GM18517 (cell line): ENCODE results near the gene MRPL39.

Source experiments
- ATAC-seq: cut with Tn5 transposase; IDR thresholded peaks from one replicate; pipeline ENCODE4 v1.9.1; 2021; ENCODE audit warnings: mild to moderate bottlenecking, moderate library complexity; ENCODE audit not compliant: unreplicated experiment

Gene MRPL39

DNA sequence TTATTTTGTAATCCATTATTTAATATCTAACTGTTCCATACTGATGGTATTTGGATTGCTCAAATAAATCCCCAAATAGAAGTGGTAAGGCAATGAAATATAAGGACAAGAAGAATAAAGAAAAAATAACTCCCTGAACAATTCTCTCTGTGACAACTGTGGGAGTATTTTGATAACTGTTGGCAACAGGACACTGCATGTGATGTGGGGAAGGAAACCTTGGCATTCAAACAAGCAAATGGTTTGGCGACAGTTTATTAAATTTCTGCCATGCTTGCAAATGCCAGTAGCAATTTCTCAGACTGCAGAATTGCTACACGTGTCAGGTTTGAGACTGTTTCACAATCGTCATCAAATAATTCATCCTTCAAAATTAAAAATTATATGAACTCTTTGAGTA, 8.6 kb upstream of the MRPL39 start:
- no peak for ATAC-seq

DNA sequence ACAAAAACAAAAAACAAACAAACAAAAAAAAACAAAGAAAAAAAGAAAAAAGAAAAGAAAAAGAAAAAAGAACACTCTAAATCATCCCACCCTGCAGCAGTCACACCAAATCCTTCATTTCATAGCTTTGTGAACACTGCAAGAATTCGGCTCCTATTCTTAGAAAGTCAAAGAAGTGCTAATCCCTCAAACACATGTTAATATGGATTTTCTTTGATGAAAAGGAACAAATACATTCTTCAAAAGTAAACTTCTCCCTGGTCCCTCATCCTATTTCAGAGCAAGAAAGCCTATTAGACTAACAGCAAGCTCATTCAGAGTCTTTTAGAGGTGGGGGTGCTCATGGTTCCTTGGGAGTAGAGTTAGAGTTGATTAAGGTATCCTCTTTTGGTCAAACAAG, 7.2 kb upstream of the MRPL39 start:
- ATAC-seq = no peak

DNA sequence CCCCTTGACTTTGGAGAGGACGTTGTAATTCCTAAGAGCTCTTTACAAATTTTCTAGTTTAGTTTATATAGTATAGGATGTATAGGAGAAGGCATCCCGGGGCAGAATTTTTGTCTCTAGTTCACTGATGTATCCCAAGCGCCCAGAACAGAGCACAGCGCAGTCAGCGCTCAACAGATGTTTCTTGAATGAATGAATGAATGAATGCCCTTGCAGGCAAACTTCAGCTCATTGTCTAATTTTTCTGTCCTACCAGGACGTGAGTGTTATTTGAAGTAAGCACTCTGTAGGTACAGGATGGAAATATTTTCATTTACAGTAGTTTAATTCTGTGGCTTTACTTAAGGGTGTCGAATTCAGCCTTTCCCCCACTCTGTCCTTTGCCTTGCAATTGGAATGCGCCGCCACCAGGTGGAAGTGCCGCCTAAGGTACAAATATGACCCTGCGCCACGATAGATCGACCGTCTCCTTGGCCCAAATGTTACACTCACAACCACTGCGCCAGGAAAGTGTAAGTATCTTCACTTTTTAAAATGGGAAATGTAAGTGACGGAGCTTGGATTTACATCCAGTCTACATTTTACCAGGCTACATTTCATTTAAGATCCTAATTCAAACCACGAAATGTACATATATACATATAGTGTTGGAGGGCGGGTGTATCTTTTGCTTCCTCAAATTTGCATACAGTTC, 910 bp upstream of the MRPL39 start:
- peak; percentile 89 for ATAC-seq

DNA sequence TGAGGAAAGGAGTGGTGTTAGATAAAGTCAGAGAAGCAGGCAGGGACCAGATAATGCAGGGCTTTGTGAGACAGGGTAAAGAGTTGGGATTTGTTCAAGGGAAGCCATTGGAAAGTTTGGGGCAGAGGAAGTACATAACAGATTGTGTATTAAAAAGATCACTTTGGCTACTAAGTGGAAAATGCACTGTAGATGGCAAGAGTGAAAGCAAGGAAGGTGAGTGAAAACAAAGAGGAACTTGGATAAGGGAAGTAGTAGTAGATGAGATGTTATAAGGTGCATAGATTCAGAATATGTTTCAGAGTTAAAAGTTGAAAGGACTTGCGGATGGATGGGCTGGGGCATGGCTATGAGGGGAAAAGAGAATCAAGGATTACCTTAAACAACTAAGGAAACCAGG, 17.4 kb downstream of the MRPL39 start:
- no peak for ATAC-seq

DNA sequence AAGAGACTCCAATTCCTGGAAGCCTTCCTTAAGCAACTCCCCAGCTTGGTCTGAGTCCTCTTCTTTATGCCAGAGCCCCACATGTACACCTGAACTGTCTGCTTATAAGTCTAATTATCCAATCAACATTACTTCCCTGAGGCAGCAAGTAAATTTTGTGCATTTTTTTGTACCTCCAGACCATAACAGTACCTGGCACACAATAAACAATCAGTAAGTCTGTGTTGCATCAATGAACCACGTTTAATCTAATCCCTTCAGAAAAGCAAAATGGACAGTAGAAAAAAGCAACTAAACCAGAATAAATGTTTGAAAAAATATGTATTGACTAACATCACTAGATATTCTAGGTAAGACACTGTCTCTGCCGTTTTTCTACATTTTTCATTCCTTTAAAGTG, 20.5 kb downstream of the MRPL39 start:
- no peak for ATAC-seq

DNA sequence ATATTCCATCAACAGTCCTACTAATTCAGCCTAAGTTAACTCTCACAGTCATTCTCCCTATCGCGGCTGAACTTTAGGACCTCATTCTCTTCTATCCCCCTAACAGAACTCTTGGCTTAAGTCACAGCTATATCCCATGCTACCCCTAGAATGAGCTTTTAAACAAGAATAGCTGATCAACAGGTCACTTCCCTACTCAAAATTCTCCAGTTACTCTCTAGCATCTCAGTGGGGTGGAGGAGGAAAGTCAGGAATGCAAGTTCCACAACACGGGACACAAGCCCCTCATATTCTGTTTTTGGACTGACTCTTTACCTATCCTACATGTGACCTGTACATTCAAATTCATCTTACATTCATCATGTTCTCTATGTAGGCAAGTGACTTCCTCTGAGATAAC, 21.0 kb downstream of the MRPL39 start:
- ATAC-seq = no peak

DNA sequence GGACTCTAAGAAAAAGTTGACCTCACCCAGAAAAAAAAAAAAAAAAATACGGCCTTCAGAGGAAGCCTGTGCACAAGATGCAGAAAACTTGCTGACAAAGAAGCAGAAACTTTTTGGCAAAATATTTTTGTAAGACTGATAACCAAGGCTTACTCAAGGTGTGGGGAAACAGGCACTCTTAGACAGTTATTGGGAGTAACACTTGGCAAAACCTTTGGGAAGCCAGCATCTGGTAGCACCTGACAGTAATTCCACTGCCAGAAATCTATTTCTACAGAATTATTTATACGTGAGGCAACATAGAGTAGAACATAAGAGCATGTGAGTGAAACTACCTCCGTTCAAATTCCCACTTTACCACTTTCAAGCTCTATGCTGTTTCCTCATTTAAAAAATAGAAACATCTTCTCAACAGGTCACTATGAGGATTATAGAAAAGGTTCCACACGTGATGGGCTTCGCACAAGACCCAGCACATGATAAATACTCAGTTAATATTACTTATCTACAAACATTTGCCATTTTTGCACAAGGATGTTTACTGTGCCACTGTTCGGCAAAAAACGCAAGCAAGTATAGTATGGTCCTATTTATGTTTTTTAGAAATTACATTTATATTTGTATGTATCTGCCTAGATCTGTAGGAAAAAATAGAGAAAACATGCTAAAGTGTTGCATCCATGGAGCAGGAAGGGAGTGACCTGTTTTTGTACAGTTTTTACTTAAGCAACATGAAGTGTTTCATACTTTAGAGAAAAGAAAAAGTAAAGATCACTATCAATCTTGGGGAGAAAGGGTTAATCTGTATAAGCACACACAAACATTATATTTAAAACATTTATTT, 22.2 kb downstream of the MRPL39 start:
- no peak for ATAC-seq

DNA sequence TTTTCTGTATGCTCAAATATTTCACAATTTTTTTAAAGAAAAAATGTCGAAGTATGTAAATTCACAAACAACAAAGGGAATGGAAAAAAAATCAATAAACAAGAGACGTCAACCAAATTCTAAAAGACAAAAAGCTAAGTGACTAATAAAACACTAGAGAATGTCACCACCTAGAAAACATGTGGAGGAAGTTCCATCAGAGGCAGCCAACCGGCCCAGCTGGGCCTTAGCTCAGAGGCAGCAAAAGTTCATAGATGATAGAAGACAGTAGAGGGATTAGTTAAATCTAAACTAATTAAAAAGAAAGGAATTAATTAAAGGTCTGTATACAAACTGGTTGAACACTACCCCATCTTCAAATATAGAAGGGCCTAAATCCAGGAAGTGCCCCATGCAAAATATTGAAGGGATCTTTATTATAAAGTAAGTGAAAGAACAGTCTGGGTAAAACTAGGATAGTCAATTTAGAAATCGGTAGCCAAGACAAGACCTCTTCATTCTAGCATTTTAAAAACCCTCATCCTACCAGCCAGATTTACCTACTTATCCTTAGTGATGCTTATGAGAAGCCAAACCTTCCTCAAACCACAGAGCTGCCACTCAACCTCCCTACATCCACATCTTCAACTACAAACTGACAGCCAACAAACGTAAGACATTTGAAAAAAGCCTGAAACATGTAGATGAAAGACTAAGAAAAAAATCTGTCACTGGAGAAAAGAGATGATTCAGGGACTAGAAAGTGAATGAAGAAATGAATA, 23.7 kb downstream of the MRPL39 start:
- no peak for ATAC-seq

DNA sequence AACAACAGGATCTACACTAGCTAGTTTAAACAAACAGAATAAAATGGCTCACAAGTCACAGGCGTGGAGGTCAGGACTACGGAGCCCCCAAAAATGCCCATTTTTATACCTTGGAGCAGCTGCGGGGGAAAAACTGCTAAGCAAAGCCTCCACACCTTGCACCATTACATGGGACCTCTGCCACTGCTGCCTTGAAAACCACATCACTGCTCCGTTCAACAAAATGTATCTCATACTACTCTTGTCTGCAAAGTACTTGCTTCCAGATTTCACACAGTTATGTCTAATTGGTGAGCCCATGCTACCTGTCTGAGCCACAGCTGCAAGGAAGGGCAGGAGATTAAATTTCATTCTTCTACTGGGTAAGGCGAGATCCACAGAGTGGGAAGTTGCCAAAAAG, 24.4 kb downstream of the MRPL39 start:
- no peak for ATAC-seq

DNA sequence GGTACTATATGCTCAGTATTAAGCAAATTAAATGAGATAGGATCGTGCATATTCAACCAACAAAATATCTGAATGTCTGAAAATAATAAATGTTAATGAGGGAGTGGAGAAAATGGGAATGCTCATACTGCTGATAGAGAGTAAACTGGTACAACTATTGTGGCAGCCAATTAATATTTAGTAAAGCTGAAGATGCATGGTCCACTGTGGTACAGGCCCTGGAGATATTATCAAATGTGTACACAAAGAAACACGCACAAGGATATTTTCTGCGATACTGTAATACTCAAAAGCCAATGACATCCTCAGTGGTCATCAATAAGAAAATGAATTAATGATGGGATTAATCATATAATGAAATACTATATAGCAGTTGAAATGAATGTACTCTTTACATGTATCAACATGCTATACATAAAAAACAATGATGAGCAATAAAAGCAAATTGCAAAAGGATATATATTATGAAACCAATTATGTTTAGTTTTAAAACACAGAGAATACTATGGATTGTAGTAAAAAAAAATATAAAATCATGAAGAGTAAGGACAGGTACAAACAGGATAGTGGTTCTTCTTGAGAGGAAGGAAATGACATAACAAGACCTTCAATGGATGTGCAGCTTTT, 25.0 kb downstream of the MRPL39 start:
- no peak for ATAC-seq

DNA sequence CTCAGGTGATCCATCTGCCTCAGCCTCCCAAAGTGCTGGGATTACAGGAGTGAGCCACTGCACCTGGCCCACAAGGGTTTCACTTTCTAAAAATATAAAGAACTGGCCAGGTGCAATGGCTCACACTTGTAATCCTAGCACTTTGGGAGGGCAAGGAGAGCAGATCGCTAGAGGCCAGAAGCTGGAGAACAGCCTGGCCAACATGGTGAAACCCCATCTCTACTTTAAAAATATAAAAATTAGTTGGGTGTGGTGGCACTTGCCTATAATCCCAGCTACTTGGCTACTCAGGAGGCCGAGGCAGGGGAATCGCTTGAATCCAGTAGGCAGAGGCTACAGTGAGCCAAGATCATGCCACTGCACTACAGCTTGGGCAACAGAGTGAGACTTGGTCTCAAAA, 25.7 kb downstream of the MRPL39 start:
- ATAC-seq = no peak

DNA sequence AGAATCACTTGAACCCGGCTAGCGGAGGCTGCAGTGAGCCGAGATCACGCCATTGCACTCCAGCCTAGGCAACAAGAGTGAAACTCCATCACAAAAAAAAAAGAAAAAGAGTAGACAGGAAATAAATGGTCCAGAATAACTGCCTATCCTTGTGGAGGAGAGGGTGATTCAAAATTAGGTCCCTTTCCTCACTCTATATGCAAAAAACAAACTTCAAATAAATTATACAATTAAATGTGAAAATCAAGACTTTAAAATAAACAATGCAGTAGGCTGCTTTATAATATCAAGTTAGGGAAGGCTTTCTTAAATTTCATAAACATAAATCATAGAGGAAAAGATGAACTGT, 26.4 kb downstream of the MRPL39 start:
- ATAC-seq = no peak

DNA sequence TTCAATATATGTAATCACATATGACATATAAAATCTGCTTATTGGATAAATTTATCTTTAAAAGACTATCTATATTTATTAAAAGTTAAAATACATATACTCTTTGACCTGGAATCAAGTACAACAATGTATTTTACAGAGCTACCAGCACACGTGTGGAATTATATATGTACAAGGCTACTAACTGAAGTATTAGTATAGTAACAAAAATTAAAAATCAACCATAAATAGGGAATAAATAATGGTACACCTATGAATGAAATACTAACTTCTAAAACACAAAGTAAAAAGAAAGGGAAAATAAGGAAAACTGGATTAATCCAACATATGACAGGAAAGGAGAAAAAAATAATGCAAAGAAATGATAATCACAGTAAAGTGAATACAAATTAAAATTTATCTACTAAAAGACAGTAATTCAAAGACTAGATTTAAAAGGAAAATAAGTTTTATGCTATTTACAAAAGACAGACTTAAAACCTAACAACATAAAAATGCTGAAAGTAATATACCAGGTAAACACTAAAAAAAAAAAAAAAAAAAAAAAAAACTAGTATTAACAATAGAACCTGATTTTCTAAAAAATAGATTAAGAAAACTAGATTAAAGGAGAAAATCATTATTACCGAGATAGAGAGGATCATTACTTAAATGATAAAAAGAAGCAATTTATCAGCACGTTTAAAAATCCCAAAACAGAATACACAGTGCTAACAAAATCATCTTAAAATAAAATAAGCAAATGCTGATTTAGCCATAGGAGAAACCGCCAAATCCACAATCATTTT, 27.9 kb downstream of the MRPL39 start:
- ATAC-seq = no peak

DNA sequence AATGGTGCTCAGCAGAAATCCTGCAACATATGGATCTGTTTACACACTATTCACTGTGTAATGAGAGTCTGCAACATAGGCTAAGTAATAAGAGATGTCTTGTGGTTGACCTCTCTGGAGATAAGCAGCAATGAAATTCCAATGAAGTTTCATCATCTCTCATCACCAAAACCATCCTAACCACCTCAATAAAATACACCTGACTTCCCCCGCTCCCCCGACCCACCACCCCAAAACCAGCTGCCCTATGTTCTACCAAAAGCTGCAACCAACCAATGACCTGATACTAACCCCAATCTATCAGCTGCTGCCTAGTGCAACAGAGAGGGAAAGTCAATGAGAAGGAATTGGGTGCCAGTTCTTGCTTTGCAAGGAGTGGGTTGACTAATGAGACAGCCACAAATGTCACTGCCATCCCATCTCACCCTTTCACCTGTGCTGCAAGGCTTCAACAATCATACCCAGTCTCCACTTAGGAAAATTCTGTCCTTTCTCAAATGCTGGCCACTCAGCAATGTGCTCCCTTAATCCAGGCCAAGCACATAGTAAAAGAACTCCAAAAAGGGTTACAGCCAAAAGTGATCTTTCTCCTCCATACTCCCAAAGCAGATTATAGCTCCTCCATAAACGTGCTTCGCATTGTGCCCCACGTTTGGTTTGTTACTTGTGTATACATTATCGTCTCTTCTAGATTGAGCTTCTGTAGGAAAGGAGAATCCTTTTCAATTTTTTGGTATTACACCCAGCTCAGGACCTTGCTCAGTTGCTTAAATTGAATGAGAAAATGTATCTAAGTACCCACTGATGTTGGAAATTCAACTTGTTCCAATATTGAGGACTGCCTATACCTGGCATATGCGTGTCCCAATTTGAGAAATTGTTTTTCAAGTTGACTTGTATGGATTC, 29.0 kb downstream of the MRPL39 start:
- peak; percentile 30 for ATAC-seq

DNA sequence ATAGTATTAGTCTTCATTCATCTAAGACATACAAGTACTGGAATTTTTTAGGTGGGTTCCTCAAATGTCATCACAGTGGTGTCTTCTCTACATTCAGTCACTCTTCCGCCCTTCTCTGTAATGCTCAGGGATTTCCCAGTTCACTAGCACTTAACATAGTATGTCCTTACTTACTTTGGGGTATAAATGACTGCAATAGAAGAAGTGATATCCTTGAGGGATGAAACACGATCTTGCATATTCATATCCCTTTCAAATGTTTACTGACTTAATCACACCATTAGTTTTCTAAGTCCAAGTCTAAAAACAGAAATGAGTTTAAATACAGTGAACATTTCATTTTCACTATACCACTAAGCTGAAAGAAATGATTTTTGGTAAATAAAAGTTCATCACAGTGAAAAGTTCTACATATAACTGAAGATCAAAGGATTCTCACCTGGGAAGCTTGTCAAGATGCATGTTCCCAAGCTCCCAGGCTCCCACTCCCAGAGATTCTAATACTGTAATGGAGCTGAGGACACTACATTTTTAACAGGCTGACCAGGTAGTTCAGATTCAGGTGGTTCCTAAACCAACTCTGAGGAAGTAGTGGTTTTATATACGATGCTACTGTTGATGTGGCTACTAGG, 29.7 kb downstream of the MRPL39 start:
- peak; percentile 8 for ATAC-seq

DNA sequence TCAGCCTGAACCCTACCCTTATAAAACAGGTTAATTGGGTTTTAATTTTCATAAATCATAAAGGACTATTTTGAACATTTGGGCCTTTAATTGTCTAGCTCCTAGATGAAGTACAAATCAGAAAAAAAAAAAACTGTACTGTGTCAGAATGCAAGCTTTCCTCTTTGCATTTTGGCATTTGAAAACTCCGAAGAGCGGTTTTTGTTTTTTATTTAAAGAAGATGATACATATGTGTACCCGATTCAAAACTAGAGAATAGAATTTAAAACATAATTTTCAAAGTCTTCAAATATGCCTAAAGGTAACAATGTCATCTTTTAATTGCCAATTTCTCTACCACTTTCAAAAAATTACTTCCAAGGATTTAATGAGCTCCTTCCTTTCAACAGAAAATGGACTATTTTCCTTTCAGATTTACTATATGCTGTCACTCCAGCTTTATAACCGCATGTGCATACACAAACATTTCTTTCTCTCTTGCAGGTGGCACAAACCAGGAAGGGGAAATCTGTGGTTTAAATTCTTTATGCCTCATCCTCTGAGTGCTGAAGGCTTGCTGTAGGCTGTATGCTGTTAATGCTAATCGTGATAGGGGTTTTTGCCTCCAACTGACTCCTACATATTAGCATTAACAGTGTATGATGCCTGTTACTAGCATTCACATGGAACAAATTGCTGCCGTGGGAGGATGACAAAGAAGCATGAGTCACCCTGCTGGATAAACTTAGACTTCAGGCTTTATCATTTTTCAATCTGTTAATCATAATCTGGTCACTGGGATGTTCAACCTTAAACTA, 33.7 kb downstream of the MRPL39 start:
- peak; percentile 30 for ATAC-seq

DNA sequence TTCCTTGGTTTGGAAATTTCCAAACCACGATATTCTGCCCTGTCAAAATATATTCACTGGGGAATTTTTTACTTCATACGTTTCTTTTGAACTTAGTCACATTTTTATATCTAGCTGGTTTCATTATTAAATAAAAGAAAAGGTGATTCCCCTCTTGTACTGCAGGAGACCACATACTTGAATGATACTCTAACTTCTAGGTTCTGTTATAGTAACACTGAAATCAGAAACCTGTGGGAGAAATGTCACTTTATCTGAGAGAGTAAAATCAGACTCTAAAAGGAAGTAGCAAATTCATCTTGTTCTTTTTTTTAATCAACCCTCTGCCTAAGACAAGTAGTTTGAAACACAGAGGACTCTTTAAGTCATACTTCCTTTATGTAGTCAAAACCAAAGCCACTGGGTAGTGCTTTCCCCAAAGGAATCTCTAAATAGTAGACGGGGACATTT, 34.4 kb downstream of the MRPL39 start:
- peak; percentile 47 for ATAC-seq

DNA sequence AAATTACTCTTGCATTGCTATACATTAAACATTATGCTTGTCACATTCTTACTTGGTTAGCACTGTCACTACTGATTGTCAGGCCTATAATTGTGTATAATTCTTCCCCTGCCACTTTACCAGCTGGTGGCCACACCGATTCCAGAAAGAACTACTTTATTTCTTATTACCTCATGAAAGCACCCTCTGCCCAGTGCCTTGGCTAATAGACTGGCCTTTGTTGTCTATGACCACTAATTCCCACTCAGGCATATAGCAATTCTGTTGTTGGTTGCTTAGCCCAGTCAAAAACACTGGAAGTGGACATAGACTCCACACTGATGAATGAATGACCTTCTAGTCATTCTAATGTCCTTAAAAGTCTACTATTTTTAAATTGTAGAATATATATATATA, 35.6 kb downstream of the MRPL39 start:
- no peak for ATAC-seq
